IPS-18a (cell line): ENCODE data around the gene PICALM.

Experiments used
- H3K27ac ChIP-seq: one replicate; pipeline ENCODE4 v1.5.1; 2013; ENCODE audit warnings: low read length
- H3K27me3 ChIP-seq: one replicate; pipeline ENCODE4 v1.6.1; 2013; ENCODE audit warnings: mild to moderate bottlenecking, low read length; ENCODE audit not compliant: control insufficient read depth, insufficient read depth
- H3K36me3 ChIP-seq: one replicate; pipeline ENCODE4 v1.6.1; 2013; ENCODE audit warnings: low read depth, low read length; ENCODE audit not compliant: control insufficient read depth
- H3K4me1 ChIP-seq: one replicate; pipeline ENCODE4 v1.6.1; 2013; ENCODE audit warnings: low read depth, low read length; ENCODE audit not compliant: control insufficient read depth
- H3K4me3 ChIP-seq: one replicate; pipeline ENCODE4 v1.5.1; 2013; ENCODE audit warnings: low read length
- H3K9ac ChIP-seq: one replicate; pipeline ENCODE4 v1.6.1; 2013; ENCODE audit warnings: mild to moderate bottlenecking, low read length, moderate library complexity
- H3K9me3 ChIP-seq: one replicate; pipeline ENCODE4 v1.6.1; 2013; ENCODE audit warnings: low read depth, low read length; ENCODE audit not compliant: control insufficient read depth

Gene PICALM

DNA sequence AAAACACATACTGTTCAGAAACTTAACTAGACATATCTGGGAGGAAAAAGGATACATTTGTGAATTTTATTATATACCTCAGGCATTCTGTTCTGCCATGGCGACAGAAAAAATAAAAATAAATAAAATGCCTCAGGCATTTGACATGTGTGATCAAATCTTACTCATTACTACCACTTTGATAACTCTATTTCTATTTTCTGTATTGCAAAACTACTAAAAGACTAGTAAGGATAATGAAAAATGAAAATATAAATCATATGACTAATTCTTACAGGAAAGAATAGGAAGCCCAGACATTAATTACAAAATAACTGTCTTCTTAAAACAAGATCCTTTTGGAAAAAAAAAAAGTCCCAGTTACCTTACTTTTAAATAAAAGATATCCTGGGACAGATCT, 5.3 kb downstream of the PICALM start:
- no peak overlapping the region for H3K4me3 ChIP-seq
- H3K4me1 ChIP-seq, result peaks cover 29% of the 10 kb centered on the region
- H3K9me3 ChIP-seq, result no peaks in the 10 kb centered on the region
- no peaks in the 10 kb centered on the region for H3K27me3 ChIP-seq
- H3K27ac ChIP-seq, result no peak overlapping the region
- no peak overlapping the region for H3K9ac ChIP-seq
- H3K36me3 ChIP-seq, result no peaks in the 10 kb centered on the region

DNA sequence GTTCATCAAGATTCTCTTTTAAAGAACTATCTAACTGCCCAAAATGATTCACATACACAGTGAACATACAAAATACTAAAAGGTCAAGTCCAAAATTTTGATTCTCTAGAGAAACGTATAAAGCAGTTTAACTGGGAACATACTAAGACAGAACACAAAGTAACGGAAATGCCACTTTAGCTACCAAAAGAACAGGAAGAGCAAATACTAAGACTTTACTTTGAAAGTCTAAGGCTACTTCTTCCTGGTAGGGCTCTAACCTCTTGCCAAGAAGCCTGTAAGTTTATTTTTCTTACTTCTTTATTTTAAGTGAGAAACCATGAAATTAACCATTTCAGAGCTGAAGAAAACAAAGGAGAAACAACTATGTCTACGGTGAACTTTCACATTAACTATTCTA, 6.2 kb downstream of the PICALM start:
- H3K4me1 ChIP-seq, result peaks cover 29% of the 10 kb centered on the region

DNA sequence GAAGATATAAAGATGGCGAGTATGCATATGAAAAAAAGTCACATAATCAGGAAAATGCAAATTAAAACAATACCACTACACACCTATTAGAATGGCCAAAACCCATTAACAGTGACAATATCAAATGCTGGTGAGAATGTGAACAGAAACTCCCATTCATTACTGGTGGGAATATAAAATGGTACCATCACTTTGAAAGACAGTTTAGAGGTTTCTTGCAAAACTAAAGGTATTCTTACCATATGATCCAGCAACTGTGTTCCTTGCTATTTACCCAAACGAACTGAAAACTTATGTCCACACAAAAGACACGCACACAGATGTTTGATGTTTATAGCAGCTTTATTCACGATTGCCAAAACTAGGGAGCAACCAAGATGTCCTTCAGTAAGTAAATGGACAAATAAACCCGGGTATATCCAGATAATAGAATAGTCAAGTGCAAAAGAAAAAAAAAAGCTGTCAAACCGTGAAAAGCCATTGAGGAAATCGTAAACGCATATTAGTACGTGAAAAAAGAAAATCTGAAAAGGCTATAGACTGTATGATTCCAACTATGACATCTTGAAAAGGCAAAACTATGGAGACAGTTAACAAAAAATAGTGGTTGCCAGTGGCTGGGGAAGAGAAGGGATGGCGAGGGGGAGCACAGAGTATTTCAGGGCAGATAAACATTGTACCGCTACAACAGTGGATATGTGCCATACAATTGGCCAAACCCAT, 7.2 kb downstream of the PICALM start:
- no peak overlapping the region for H3K27ac ChIP-seq
- no peak overlapping the region for H3K4me3 ChIP-seq
- H3K9ac ChIP-seq, result no peak overlapping the region
- no peaks in the 10 kb centered on the region for H3K9me3 ChIP-seq
- H3K36me3 ChIP-seq, result no peaks in the 10 kb centered on the region
- H3K4me1 ChIP-seq, result peaks cover 23% of the 10 kb centered on the region
- no peaks in the 10 kb centered on the region for H3K27me3 ChIP-seq

More for the DNA sequence above, 6.2 kb downstream of the PICALM start:
- no peaks in the 10 kb centered on the region for H3K27me3 ChIP-seq
- no peaks in the 10 kb centered on the region for H3K36me3 ChIP-seq
- H3K4me3 ChIP-seq, result no peak overlapping the region
- H3K9me3 ChIP-seq, result no peaks in the 10 kb centered on the region
- H3K9ac ChIP-seq, result no peak overlapping the region
- H3K27ac ChIP-seq, result no peak overlapping the region

DNA sequence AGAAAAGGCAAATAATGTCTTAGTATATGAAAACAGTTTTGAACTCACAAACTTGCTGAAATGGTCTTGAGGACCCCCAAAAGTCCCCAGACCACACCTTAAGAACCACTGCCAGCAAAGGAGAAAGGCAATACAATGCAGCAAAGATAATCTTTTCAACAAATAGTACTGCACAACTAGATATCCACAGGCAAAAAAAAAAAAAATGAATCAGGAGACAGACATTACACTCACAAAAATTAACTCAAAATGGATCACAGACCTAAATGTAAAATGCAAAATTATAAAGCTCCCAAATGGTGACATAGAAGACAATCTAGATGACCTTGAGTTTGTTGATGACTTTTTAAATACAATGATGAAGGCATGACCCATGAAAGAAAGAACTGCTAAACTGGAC, 8.3 kb downstream of the PICALM start:
- Histone ChIP-seq H3K9ac (no peak overlapping the region), H3K9me3 (no peaks in the 10 kb centered on the region), H3K4me1 (peaks cover 13% of the 10 kb centered on the region), H3K27me3 (no peaks in the 10 kb centered on the region), H3K4me3 (no peak overlapping the region), H3K27ac (no peak overlapping the region), H3K36me3 (no peaks in the 10 kb centered on the region)

DNA sequence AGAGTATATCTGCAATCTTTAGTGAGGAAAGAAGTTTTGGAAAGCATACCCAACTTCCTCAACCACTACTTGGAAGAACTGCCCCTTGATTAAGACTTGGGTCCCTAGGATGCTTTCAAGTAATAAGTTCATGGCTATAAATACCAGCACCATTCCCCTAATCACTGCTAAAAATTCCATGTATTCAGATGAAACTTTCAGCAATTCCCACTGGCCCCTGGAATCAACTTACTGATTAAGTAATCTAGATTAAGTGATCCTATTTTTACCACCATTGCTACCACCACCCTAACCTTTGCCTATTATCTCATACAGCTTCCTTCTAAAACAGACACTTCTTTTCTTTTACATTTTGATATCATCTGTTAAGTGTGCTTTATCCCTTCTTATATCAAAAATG, 10.5 kb downstream of the PICALM start:
- Histone ChIP-seq H3K27ac (no peak overlapping the region), H3K9me3 (no peaks in the 10 kb centered on the region), H3K27me3 (no peaks in the 10 kb centered on the region), H3K36me3 (no peaks in the 10 kb centered on the region), H3K4me1 (peaks cover 6% of the 10 kb centered on the region), H3K4me3 (no peak overlapping the region), H3K9ac (no peak overlapping the region)

DNA sequence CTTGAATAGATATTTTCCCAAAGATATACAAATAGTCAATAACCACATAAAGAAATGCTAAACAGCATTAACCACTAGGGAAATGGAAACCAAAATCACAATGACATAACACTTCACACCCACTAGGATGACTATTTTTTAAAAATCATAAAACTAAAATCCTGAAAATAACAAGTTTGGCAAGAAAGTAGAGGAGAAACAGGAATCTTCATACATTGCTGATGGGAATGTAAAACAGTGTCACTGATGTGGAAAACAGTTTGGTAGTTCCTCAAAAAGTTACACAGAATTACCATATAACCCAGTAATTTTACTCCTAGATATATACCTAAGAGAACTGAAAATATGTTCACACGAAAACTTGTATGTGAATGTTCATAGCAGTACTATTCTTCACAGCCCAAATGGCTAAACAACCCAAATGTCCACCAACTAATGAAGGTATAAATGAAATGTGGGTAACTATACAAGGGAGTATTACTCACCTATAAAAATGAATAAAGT, 12.5 kb downstream of the PICALM start:
- no peak overlapping the region for H3K9ac ChIP-seq
- no peak overlapping the region for H3K27ac ChIP-seq
- no peaks in the 10 kb centered on the region for H3K9me3 ChIP-seq
- no peaks in the 10 kb centered on the region for H3K27me3 ChIP-seq
- H3K4me3 ChIP-seq, result no peak overlapping the region
- no peaks in the 10 kb centered on the region for H3K36me3 ChIP-seq
- peaks cover 6% of the 10 kb centered on the region for H3K4me1 ChIP-seq

DNA sequence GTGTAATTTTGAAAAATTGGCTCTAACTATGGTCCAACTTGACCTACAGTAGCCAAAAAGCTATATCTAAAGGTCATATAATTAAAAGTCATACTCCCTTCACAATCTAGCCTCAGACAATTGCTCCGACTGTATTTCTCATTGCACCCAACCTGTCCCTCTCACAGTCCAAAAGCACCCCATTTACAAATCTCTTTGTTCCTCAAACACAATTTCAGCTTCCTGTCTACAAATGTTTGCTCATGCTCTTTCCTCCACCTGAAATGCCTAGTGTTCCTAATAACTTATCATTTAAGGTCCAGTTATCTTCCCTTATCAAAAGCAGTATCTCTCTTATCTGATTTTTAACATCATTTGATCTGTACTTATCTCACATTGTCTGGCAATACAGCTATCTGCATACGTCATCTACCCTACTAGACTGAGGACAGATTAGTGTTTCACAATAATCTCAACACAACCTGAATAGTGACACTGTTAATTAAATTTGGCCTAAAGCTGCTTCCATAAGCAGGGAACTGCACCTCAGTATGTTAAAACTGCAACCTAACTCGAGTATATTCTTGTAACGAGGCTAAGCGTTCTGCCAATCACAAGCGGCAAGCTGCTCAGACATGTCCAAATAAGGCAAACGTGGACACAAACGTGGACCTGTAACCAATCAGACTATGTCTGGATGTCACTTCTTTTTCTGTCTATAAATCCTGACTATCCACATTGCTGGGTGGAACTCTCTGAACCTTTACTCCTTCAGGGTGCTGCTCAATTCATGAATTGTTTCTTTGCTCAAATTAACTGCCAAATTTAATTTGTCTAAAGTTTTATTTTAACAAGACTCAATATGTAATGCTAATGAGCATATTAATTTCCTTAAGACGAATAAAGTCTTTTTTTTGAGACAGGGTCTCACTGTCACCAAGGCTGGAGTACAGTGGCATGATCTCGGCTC, 15.9 kb downstream of the PICALM start:
- no peak overlapping the region for H3K9ac ChIP-seq
- no peaks in the 10 kb centered on the region for H3K4me1 ChIP-seq
- no peak overlapping the region for H3K4me3 ChIP-seq
- no peaks in the 10 kb centered on the region for H3K9me3 ChIP-seq
- no peaks in the 10 kb centered on the region for H3K36me3 ChIP-seq
- no peak overlapping the region for H3K27ac ChIP-seq
- no peaks in the 10 kb centered on the region for H3K27me3 ChIP-seq

DNA sequence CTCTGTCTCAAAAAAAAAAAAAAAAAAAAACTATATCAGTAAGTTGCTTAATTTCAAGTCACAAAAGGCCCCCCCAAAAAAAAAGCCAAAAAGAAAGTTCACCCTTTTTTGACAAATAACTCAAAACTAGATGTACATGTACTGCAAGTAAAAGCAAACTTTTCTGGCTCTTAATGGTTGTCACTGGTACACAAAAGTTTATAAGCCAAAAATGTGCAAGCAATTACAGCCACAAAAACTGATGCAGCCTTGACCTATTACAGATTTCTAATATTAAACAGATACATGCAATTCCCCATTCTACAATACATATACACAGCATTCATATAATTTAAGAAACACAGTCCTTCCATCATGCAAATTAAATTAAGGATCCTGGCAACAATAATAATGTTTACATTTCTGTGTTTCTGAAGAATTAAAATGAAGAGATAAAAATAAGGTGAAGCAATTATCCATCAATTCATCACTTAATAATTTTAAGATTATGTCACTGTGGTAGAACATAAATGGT, 18.6 kb downstream of the PICALM start:
- Histone ChIP-seq H3K27me3 (no peaks in the 10 kb centered on the region), H3K9me3 (no peaks in the 10 kb centered on the region), H3K4me1 (no peaks in the 10 kb centered on the region)

DNA sequence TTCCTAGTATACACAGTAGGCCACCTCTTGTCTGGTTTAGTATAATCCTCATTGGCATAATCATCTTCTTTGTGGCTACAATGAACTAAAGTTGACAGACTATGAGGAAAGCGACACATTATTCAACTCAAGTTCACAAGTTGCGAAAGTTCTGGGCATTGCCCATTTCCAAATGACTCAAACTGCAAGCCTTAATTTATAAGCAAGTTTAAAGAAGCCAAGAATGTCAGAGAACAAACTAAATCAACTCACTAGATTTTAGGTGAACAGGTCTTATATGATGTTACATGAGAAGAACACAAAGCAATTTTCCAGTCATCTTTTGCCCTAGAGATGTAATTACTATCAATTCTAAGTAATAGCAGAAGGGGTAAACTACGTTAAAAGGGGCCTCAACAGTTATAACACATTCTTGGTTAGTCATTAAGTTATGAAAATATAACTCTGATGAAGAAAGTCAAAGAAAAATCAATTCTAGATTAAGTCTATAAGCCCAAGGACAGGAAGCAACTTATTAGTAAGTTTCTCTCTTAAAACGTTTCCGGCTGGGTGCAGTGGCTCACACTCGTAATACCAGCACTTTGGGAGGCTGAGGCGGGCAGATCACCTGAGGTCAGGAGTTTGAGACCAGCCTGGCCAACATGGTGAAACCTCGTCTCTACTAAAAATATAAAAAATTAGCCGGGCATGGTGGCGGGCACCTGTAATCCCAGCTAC, 21.5 kb downstream of the PICALM start:
- no peak overlapping the region for H3K4me3 ChIP-seq
- no peaks in the 10 kb centered on the region for H3K4me1 ChIP-seq
- no peaks in the 10 kb centered on the region for H3K27me3 ChIP-seq
- no peak overlapping the region for H3K9ac ChIP-seq
- no peaks in the 10 kb centered on the region for H3K36me3 ChIP-seq
- H3K27ac ChIP-seq, result no peak overlapping the region
- H3K9me3 ChIP-seq, result no peaks in the 10 kb centered on the region

More for the DNA sequence above, 18.6 kb downstream of the PICALM start:
- H3K4me3 ChIP-seq, result no peak overlapping the region
- no peaks in the 10 kb centered on the region for H3K36me3 ChIP-seq
- H3K27ac ChIP-seq, result no peak overlapping the region
- H3K9ac ChIP-seq, result no peak overlapping the region

DNA sequence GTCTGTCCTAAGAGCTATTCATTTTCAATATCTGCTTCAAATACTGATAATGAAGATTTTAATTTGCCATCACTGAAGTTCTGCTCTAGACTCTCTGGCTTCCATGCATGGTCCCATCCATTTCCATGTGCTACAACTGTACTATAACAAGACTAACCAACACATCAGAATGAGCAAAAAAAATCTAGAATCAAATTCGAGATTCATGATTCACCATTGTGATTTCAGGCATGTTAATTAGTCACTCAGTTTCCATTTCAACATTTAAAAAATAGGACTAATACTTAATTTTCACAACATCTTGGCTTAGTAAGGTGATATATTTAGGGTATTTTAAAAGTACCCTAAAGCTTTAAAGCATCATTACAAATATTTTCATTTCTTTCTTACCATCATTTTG, 22.8 kb downstream of the PICALM start:
- Histone ChIP-seq H3K9ac (no peak overlapping the region), H3K27ac (no peak overlapping the region), H3K36me3 (no peaks in the 10 kb centered on the region), H3K4me1 (no peaks in the 10 kb centered on the region), H3K27me3 (no peaks in the 10 kb centered on the region), H3K4me3 (no peak overlapping the region), H3K9me3 (no peaks in the 10 kb centered on the region)
